NCI-H82 treated with DMSO at 0.1 percent for 48 hours (cell line): ENCODE results near the gene SMIM10.
"Not testable (repeated sequence)": the region's sequence is repeated elsewhere in the genome, so short reads cannot be mapped to it uniquely, and the experiment has no call there.

Experiments used
- DNase-seq: peaks from one replicate; lab custom pipeline; 2025; ENCODE audit not compliant: unreplicated experiment; lab: John Stamatoyannopoulos, UW

The SMIM10 gene

GRCh38 chrX:135009838-135010237, 19.0 kb downstream of the SMIM10 start:
- no peak for DNase-seq

GRCh38 chrX:135010921-135011320, 20.1 kb downstream of the SMIM10 start:
- DNase-seq = no peak

GRCh38 chrX:135015523-135016245, 24.9 kb downstream of the SMIM10 start:
- no peak for DNase-seq

- not testable (repeated sequence) for DNase-seq
These were observed 29.1 kb downstream of the SMIM10 start for GRCh38 chrX:135019890-135020289.

GRCh38 chrX:135023791-135024190, 33.0 kb downstream of the SMIM10 start:
- not testable (repeated sequence) for DNase-seq

GRCh38 chrX:135024526-135024925, 33.7 kb downstream of the SMIM10 start:
- DNase-seq = no peak

GRCh38 chrX:135030207-135030963, 39.6 kb downstream of the SMIM10 start:
- DNase-seq = not testable (repeated sequence)

GRCh38 chrX:135041149-135042123, 50.6 kb downstream of the SMIM10 start:
- DNase-seq = peak; percentile 94
